GM12891 (cell line): ENCODE data around the gene TRAF3IP3.

ENCODE experiments used
- DNase-seq: peaks from one replicate; pipeline ENCODE4 v3.0.0; 2011; ENCODE audit warnings: low spot score; ENCODE audit not compliant: insufficient read length
- FAIRE-seq: peaks from 2 replicates; lab custom pipeline; 2011; peaks lifted over from hg19 to GRCh38; lab: Jason Lieb, UNC
- PAX5 ChIP-seq: IDR thresholded peaks from 2 replicates; pipeline ENCODE4 v1.6.1; 2011; ENCODE audit warnings: low read length, moderate library complexity, mild to moderate bottlenecking; ENCODE audit not compliant: insufficient read depth, severe bottlenecking
- POLR2A ChIP-seq: IDR thresholded peaks from 2 replicates; pipeline ENCODE4 v1.6.1; 2011; ENCODE audit warnings: low read depth, low read length, control low read depth
- POLR2AphosphoS5 ChIP-seq: IDR thresholded peaks from 2 replicates; pipeline ENCODE4 v1.6.1; 2011; ENCODE audit warnings: low read depth, low read length, control low read depth
- POU2F2 ChIP-seq: IDR thresholded peaks from 2 replicates; pipeline ENCODE4 v1.6.1; 2011; ENCODE audit warnings: low read depth, mild to moderate bottlenecking, control low read depth, low read length, moderate library complexity
- SPI1 ChIP-seq: IDR thresholded peaks from 2 replicates; pipeline ENCODE4 v1.6.1; 2011; ENCODE audit warnings: low read depth, low read length, control low read depth
- TAF1 ChIP-seq: IDR thresholded peaks from 2 replicates; pipeline ENCODE4 v1.6.1; 2011; ENCODE audit warnings: low read depth, low read length, control low read depth

Gene TRAF3IP3

DNA sequence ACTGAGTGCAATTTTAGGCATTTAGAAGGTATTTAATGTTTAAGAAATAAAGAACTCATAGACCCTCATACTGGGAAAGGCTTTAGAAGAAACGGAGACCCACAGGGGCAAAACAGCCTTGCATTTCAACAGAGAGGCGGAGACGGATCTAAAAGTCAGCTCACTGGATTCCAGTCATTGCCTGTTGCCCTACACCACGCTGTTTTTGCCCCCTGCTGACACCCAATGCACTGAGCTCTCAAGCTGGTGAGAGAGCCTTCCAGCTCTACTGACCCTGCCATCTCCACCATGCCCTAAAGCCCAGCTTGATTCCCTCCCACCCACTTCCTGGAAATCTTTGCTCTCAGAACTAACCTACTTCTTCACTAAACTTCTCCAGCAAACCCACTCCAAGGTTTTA, 7.2 kb upstream of the TRAF3IP3 start:
- TF ChIP-seq POU2F2 (no peak), TAF1 (no peak), PAX5 (no peak), SPI1 (no peak), POLR2AphosphoS5 (no peak), POLR2A (no peak)
- no peak for DNase-seq
- FAIRE-seq, result no peak

DNA sequence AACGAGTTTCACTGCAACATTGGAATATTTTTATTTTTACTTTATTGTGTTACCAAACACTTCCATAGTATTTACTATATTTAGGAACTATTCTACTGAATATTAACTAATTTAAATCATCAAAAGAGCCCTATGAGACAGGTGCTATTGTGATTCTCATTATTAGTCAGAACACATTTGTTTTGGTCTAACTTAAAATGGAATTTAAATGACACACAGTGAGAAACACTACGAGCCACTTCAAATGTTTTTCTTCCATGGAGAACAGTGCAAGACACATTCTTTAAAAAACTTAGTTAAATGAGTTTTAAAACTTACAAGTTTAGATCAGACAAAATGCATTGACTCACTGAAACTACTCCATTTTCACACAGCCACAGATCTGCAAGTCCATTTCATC, 6.6 kb upstream of the TRAF3IP3 start:
- TF ChIP-seq PAX5 (no peak), POU2F2 (no peak), SPI1 (no peak), POLR2AphosphoS5 (no peak)
- DNase-seq, result no peak
- FAIRE-seq, result no peak

DNA sequence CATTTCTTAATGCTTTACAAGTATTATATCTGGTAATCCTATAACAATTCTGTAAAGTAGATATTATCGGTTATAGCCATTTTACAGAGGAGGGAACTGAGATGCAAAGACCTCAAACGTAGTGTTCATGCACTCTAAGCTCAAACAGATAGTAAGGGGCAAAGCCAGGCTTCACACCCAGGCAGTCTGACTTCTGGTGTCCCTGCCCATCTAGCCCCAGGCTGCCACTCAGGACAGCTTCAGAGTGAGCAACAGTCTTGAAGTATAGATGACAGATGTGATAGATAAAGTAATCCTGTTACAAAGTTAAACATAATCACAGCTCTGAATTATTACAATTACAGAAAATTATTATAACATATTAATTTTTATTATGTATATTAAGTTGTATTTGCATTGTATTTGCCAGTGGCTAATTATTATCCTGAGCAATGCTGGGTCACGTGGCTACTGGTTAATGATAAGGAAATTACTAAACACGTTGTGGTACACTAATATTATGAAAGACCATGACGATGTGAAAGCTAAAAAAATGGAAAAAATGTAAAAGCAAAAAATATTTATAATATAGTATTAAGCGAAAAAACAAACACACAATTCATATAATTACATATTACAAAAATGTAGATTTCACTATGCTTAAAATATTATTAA, 6.1 kb upstream of the TRAF3IP3 start:
- no peak for DNase-seq
- peak; percentile 59 for FAIRE-seq

DNA sequence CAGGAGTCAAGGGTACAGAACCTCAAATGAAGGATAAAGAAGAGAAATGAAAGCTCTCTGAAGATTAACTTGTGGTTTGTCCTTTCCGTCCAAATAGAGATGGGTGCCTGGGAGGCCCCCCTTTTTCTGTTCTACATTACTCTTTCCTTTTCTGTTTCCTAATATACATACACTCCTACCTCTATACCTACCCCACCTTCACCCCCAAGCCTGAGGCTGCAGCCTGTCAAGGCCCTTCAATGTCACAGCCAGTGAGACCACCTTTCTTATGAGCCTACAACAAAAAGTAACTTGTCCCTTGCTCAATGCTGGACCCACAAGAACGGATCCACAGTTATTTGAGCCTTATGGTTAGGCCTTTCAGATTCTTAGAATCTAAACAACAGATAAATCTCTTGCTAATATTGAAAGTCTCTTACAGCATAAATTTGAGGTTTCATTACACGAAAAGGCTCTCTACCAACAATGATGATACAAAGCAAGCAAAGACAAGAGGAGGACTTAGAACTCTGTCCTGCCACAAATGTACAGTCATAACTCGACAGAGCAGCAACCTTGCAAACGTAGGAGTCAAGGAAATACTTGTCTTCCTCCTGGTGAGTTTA, 4.1 kb upstream of the TRAF3IP3 start:
- no peak for DNase-seq
- FAIRE-seq, result peak; percentile 97
- no peak for TF ChIP-seq TAF1
- peak; percentile 65 for TF ChIP-seq SPI1
- TF ChIP-seq POU2F2, result no peak; the same call in 1 of the 2 replicates

More for the DNA sequence above, 6.1 kb upstream of the TRAF3IP3 start:
- TF ChIP-seq TAF1 (no peak), POU2F2 (no peak)

DNA sequence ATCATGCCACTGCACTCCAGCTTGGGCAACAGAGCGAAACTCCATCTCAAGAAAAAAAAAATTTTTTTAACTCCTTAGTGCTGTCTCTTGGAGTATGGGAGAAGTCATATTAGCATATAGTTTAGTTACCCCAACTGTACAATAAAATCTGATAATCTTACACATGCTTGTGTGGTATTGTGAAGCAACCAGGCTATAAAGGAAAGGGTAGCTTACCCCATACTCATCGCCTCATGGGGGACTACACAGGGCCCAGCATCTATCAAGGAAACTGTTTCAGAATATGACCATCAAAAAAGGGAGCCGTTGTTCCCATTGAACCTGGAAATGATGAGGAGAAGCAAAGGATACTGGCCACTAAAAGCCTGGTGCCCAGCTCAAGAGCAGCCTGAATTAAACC, 3.0 kb upstream of the TRAF3IP3 start:
- DNase-seq, result no peak
- TF ChIP-seq PAX5, result no peak
- no peak for TF ChIP-seq POLR2A
- no peak for TF ChIP-seq POLR2AphosphoS5
- no peak for TF ChIP-seq POU2F2
- no peak for TF ChIP-seq TAF1
- TF ChIP-seq SPI1, result no peak
- no peak for FAIRE-seq

DNA sequence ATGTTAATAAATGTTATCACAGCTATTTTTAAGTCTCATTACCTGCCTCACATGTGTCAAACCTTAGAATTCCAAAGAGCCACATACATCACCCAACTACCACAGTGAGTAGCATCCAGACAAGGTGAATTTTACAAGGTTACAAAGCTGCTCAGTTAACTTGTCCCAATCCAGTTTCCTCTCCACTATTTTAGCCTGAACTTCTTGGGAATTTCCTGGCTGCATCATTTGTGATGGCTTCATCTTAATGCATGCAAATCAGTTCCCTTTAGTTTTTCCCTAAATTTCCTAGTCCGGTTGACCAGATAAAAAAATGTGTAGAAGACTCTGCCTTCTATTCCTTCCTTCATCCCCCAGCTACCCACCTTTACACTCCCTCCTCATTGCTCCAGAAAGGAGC, 597 bp upstream of the TRAF3IP3 start:
- FAIRE-seq (peak; percentile 9), DNase-seq (no peak)
- no peak for TF ChIP-seq POLR2A
- no peak for TF ChIP-seq POU2F2
- TF ChIP-seq TAF1, result no peak
- TF ChIP-seq PAX5, result no peak
- no peak for TF ChIP-seq SPI1
- TF ChIP-seq POLR2AphosphoS5, result no peak

DNA sequence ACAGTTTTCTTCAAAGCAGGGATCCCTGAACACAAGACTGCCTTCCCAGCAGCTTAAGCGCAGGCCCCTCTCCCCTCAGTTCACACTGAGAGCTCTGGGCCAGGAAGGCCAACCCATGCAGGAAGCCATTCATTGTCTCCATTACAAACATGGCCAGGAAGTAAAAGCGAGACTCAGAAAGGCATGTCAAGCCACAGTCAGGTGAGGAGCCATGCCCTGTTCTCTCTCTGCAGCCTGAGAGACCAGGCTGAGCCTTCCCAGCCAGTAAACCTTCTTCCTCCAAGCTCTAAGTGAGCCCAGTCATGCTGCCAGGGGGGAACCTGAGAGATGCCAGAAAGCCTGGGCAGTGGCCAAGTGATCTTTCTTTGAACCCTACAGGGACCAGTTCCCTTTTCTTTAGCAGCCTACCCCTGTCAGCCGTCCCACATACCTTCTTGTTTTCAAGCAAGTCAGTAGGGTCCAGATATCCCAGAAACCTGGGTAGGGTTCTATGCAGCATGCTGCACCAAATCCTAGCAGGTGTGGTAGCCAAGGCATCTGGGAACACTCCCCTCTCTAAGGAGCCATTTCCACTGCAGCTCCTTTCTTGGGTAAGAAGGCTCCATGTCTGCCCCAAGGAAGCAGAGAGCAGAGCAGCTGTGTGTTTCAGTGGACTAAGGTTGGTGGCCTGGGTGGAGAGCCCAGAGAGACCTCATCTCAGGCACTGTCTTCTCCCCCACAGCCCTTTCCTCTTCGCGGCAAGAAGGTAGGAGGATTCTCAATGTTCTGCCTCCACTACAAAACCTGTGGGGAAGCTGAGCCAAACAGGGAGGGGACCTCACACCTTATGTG, 977 bp downstream of the TRAF3IP3 start:
- TF ChIP-seq PAX5 (no peak), SPI1 (peak; percentile 95), POLR2A (no peak), POLR2AphosphoS5 (0 out of 2 replicates have a peak, but pooled peaks have one; percentile 34), TAF1 (no peak), POU2F2 (no peak)
- DNase-seq (no peak), FAIRE-seq (peak; percentile 85)

DNA sequence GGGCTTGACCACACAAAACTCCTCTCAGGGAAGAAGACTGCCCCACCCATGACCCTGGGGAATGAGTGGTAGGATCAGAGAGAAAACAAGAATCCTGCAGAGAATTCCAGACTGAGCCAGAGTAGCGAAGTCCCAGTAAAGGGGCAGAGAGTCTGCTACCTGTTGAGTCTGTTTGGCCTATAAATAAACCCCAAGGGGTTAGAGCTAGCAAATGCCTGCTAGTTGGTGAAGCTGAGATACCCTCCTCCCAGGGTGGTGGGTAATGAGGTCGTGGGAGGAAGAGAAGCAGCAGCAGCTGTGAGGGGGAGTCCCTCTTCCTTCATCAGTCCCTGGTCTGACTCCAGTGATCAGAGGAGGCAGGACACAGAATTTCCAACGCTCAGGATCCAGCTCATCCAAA, 2.5 kb downstream of the TRAF3IP3 start:
- FAIRE-seq, result peak; percentile 13
- TF ChIP-seq SPI1 (no peak), POLR2A (no peak), POLR2AphosphoS5 (no peak), TAF1 (no peak), PAX5 (no peak), POU2F2 (no peak)
- DNase-seq, result no peak

DNA sequence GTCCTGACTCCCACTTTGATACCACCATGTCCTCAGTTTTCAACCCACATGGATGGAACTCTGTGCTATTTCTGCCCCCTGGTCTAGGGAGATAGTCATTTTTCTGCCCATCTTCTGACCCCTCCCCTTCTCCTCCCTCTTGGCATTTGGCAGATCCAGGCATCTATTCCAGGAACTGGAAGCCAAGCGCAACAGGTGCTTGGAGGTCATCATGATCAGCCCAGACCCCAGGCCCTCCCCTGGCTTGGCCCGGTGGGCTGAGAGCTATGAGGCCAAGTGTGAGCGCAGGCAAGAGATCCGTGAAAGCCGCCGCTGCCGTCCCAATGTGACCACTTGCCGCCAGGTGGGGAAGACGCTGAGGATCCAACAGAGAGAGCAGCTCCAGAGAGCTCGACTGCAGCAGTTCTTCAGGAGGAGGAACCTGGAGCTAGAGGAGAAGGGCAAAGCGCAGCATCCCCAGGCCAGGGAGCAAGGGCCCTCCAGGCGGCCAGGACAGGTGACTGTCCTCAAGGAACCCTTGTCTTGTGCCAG, 4.0 kb downstream of the TRAF3IP3 start:
- TF ChIP-seq POLR2A (no peak), SPI1 (no peak), POLR2AphosphoS5 (no peak), PAX5 (no peak), POU2F2 (no peak), TAF1 (no peak)
- FAIRE-seq (no peak), DNase-seq (no peak)
